ENCODE results near the gene BMPR1B.

DNA sequence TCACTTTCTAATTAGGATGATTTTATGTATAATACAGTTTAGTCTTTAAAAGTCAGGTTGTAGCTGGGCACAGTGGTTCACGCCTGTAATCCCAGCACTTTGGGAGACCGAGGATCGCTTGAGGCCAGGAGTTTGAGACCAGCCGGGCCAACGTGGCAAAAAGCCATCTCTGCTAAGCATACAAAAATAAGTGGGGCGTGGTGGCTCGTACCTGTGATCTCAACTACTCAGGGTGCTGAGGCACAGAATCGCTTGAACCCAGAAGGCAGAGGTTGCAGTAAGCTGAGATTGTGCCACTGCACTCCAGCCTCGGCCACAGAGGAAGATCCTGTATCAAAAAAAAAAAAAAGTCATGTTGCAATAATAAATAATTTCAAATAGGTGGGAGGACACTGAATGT lies 364.2 kb downstream of the BMPR1B start:
- TF ChIP-seq, protein P1, sequence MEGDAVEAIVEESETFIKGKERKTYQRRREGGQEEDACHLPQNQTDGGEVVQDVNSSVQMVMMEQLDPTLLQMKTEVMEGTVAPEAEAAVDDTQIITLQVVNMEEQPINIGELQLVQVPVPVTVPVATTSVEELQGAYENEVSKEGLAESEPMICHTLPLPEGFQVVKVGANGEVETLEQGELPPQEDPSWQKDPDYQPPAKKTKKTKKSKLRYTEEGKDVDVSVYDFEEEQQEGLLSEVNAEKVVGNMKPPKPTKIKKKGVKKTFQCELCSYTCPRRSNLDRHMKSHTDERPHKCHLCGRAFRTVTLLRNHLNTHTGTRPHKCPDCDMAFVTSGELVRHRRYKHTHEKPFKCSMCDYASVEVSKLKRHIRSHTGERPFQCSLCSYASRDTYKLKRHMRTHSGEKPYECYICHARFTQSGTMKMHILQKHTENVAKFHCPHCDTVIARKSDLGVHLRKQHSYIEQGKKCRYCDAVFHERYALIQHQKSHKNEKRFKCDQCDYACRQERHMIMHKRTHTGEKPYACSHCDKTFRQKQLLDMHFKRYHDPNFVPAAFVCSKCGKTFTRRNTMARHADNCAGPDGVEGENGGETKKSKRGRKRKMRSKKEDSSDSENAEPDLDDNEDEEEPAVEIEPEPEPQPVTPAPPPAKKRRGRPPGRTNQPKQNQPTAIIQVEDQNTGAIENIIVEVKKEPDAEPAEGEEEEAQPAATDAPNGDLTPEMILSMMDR (IDR thresholded peaks at IDR 0.05; ENCODE audit: borderline replicate concordance, extremely low read depth, low read length, poor library complexity, severe bottlenecking), result no peak
- TF ChIP-seq EZH2 (IDR thresholded peaks at IDR 0.05; ENCODE audit: borderline replicate concordance, low read depth, low read length, severe bottlenecking), result no peak

Data from DND-41 (cell line).